GM10248 (cell line): ENCODE measurements around the gene KRTAP10-2.
"Not testable (repeated sequence)": the region's sequence is repeated elsewhere in the genome, so short reads cannot be mapped to it uniquely, and the experiment has no call there.

ENCODE experiments used
- CTCF ChIA-PET: fragments of 300-600 bp; sonication (Branson Sonifier 250); formaldehyde crosslinking; extraction: SDS; loops from one replicate; lab custom pipeline; 2021; ENCODE audit warnings: antibody characterized with exemption; lab: Yijun Ruan, JAX
- POLR2A ChIA-PET: fragments of 350-650 bp; sonication (Branson Sonifier 250); formaldehyde crosslinking; extraction: SDS; loops from one replicate; lab custom pipeline; 2020; ENCODE audit warnings: antibody characterized with exemption; lab: Yijun Ruan, JAX
- DNase-seq: peaks from one replicate; pipeline ENCODE4 v3.0.0; 2012; ENCODE audit errors: extremely low spot score
- CTCF ChIP-seq: IDR thresholded peaks from 2 replicates; pipeline ENCODE4 v1.5.1; 2012; ENCODE audit warnings: mild to moderate bottlenecking, low read depth; ENCODE audit errors: extremely low read depth, missing control alignments, control extremely low read depth

KRTAP10-2 gene

DNA sequence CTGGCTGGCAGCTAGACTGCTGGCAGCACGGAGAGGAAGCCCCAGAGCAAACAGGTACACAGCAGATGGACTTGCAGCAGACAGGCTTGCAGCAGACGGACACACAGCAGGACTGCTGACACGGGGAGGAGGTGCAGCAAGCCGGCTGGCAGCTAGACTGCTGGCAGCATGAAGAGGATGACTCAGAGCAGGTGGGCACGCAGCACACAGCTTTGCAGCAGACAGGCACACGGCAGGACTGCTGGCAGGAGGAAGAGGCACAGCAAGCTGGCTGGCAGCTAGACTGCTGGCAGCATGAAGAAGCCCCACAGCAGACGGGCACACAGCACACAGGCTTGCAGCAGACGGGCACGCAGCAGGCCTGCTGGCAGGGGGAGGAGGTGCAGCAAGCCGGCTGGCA, 498 bp downstream of the KRTAP10-2 start:
- TF ChIP-seq CTCF, result no peak
- CTCF ChIA-PET, result no interaction called here
- POLR2A ChIA-PET, result no interaction called here
- no peak for DNase-seq

DNA sequence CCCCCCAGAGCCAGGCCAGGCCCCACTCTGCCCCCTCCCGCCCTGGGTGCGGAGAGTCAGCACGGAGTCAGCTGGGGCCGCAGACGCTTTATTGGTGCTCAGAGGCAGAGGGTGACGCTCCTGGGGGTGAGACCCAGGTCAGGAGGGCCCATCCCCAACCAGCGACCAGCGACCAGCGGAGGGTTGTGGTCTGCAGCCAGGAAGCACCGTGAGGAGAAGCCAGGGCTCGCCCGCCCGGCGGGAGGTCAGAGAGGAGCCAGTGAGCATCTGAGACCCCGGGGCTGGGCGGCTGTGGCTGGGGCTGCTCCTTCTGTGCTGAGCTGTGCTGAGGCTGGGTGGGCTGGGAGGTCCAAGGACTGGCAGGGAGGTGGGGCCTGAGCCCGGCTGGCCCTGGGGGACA, 1.0 kb downstream of the KRTAP10-2 start:
- CTCF ChIA-PET, result interaction anchor here (1.2 to 1.5 kb wide), 2 partner anchors 10 to 12 kb away, joined by 3 to 4 read pairs; partner anchors contain the start of gene KRTAP10-1
- DNase-seq, POLR2A ChIA-PET: not testable (repeated sequence)

GRCh38 chr21:44549525-44550211, 1.6 kb downstream of the KRTAP10-2 start:
- DNase-seq, result no peak
- TF ChIP-seq CTCF, result no peak
- CTCF ChIA-PET, result interaction anchor here (1.2 to 1.5 kb wide), 2 partner anchors 10 to 12 kb away, joined by 3 to 4 read pairs; partner anchors contain the start of gene KRTAP10-1
- POLR2A ChIA-PET, result no interaction called here

DNA sequence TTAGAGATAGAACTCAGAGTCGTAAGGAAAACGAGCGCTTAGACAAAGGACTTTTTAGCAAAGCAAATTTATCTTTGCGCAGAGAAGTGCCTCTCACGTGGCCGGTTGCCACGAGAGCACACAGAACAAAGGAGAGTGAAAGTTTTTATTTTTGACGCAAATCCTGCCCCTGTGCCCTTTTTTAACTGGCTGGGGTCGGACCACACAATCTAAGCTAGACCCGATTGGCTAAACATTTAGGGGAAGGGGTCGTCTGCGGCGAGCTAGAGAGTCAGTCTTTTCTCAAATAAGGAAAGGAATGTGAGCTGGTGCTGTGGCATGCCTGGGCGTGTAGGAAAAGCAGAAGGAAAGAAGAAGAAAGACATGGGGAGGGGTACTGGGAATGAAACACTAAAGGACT, 2.4 kb downstream of the KRTAP10-2 start:
- ChIA-PET POLR2A (no interaction called here), CTCF (interaction anchor here (1.2 to 1.5 kb wide), 2 partner anchors 9 to 13 kb away, joined by 3 to 4 read pairs; partner anchors contain the start of gene KRTAP10-1)
- no peak for TF ChIP-seq CTCF
- DNase-seq, result no peak

GRCh38 chr21:44548381-44548780, 2.9 kb downstream of the KRTAP10-2 start:
- ChIA-PET CTCF (no interaction called here), POLR2A (no interaction called here)
- DNase-seq, result no peak

GRCh38 chr21:44547656-44548331, 3.5 kb downstream of the KRTAP10-2 start:
- ChIA-PET CTCF (no interaction called here), POLR2A (no interaction called here)
- no peak for DNase-seq
- TF ChIP-seq CTCF, result no peak

More at GRCh38 chr21:44548381-44548780, 2.9 kb downstream of the KRTAP10-2 start:
- TF ChIP-seq CTCF, result no peak

DNA sequence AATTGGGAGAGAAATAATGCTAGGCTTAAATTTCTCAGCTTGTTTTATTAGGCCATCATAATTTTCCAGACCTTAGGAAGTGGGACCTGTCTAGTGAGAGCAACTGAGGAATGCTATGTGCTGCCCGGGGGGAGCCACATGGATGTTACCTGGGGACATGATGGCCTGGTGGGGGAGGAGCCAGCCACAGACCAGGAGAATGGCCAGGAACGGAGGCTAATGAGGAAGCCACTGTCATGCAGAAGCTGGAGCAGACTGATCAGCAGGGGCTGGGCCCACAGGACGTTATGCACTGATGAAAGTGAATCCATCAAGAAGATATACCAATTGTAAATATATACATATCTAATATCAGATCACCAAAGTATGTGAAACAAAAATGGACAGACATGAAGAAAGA, 6.7 kb downstream of the KRTAP10-2 start:
- no peak for DNase-seq
- no peak for TF ChIP-seq CTCF
- CTCF ChIA-PET, result interaction anchor here (1.0 kb wide), 1 partner anchor 24 kb away, joined by 3 read pairs; no protein-coding TSS in a partner anchor
- POLR2A ChIA-PET, result no interaction called here
